Naive thymus-derived CD4-positive, alpha-beta T cell (primary cell): ENCODE measurements around the gene PLAAT4. TPM values are rescaled to one million over a fixed set of nuclear protein-coding genes. Genes with fewer than 3 reads are reported as not detected.

ENCODE experiments used
- ATAC-seq: fragments of 150-1000 bp; cut with Tn5 transposase; 2 replicates; pipeline ENCODE4 v1.10.0; 2021; ENCODE audit warnings: mild to moderate bottlenecking, moderate library complexity
- CTCF ChIA-PET: fragments of 350-600 bp; sonication (Branson Sonifier 250); formaldehyde crosslinking; loops from one replicate; lab custom pipeline; 2021; ENCODE audit warnings: antibody characterized with exemption; lab: Charles Lee
- POLR2A ChIA-PET: fragments of 350-600 bp; sonication (Branson Sonifier 250); formaldehyde crosslinking; loops from one replicate; lab custom pipeline; 2021; ENCODE audit warnings: antibody characterized with exemption, inconsistent platforms; lab: Charles Lee
- DNase-seq, 9 donors: peaks; one replicate each; pipeline versions ENCODE4 v3.0.0 to v3.0.0-alpha.2; 2020 to 2022; ENCODE audit warnings: mixed read lengths in 1 of 9
- H3K27ac ChIP-seq: one replicate; pipeline ENCODE4 v1.7.0; 2013; ENCODE audit warnings: mild to moderate bottlenecking, low read depth, low read length, moderate library complexity
- H3K27me3 ChIP-seq, 2 donors: one replicate each; pipeline ENCODE4 v1.7.0; 2013; ENCODE audit warnings: low read length in 2 of 2, mild to moderate bottlenecking in 2 of 2, moderate library complexity in 2 of 2; ENCODE audit not compliant: control insufficient read depth in 2 of 2, insufficient read depth in 2 of 2
- H3K36me3 ChIP-seq, 3 experiments: 1 replicate in 2 of 3; 2 replicates in 1 of 3; pipeline ENCODE4 v1.7.0; 2013; ENCODE audit warnings: low read length in 3 of 3, mild to moderate bottlenecking in 3 of 3, moderate library complexity in 1 of 3; ENCODE audit not compliant: insufficient read depth in 3 of 3, control insufficient read depth in 2 of 3
- H3K4me1 ChIP-seq, 2 donors: one replicate each; pipeline ENCODE4 v1.7.0; 2013; ENCODE audit warnings: low read length in 2 of 2, mild to moderate bottlenecking in 2 of 2, moderate library complexity in 1 of 2; ENCODE audit not compliant: control insufficient read depth in 2 of 2, insufficient read depth in 2 of 2
- H3K4me3 ChIP-seq: 2 replicates; pipeline ENCODE4 v1.7.0; 2013; ENCODE audit warnings: mild to moderate bottlenecking, low read length
- H3K9me3 ChIP-seq, 3 experiments: 1 replicate in 2 of 3; 2 replicates in 1 of 3; pipeline ENCODE4 v1.7.0; 2013; ENCODE audit warnings: low read length in 3 of 3; ENCODE audit not compliant: control insufficient read depth in 2 of 3
- H3K27ac Mint-ChIP-seq, 9 donors: one replicate each; pipeline ENCODE4 v1.8.0; 2020 to 2022; ENCODE audit warnings: mixed read lengths in 9 of 9, mild to moderate bottlenecking in 8 of 9, moderate library complexity in 5 of 9, inconsistent platforms in 2 of 9
- H3K27me3 Mint-ChIP-seq, 5 donors: one replicate each; pipeline ENCODE4 v1.8.0; 2021 to 2022; ENCODE audit warnings: mixed read lengths in 5 of 5, mild to moderate bottlenecking in 1 of 5
- H3K36me3 Mint-ChIP-seq, 5 donors: one replicate each; pipeline ENCODE4 v1.8.0; 2020 to 2022; ENCODE audit warnings: mixed read lengths in 5 of 5, mild to moderate bottlenecking in 3 of 5, inconsistent platforms in 1 of 5
- H3K4me1 Mint-ChIP-seq, 7 donors: one replicate each; pipeline ENCODE4 v1.8.0; 2020 to 2022; ENCODE audit warnings: mixed read lengths in 7 of 7, mild to moderate bottlenecking in 3 of 7, inconsistent platforms in 1 of 7
- H3K4me3 Mint-ChIP-seq, 10 donors: one replicate each; pipeline ENCODE4 v1.8.0; 2020 to 2022; ENCODE audit warnings: mild to moderate bottlenecking in 10 of 10, mixed read lengths in 10 of 10, moderate library complexity in 6 of 10, inconsistent platforms in 2 of 10
- H3K9me3 Mint-ChIP-seq, 11 donors: one replicate each; pipeline ENCODE4 v1.8.0; 2020 to 2022; ENCODE audit warnings: mixed read lengths in 11 of 11, mild to moderate bottlenecking in 4 of 11, inconsistent platforms in 1 of 11, moderate library complexity in 1 of 11
- intact Hi-C, 2 donors: fragments of 100-400 bp; cut with micrococcal nuclease; formaldehyde crosslinking; loops; one replicate each; pipeline ENCODE4 v1.15.1; 2023
- polyA plus RNA-seq, 2 donors: library from polyadenylated mRNA; unstranded; fragments of 300-500 nt; fragmentation: Illumina TruSeq; gene quantifications; one replicate each; pipeline ENCODE4 v1.2.3, GENCODE V29; 2021
- total RNA-seq, 6 experiments: library from RNA in 5 of 6; stranded (reverse) in 5 of 6; gene quantifications; 1 replicate in 5 of 6; 2 replicates in 1 of 6; pipeline ENCODE4 v1.2.3 and lab custom pipeline; 2021 to 2026

PLAAT4 gene
- total and polyA plus RNA-seq, 7 experiments from 2014 or later, result 96.2 to 468 (median 132) TPM

GRCh38 chr11:63563201-63564055 is 26.8 kb downstream of the PLAAT4 start, which contains the start of gene PLAAT2:
PLAAT2 (minus strand) TSS chr11:63563379; CDS start chr11:63563324, 55 bp downstream.
- Histone ChIP-seq H3K27me3 (no peaks in the 10 kb centered on the region), H3K4me1 (peaks cover 35 to 46% of the 10 kb centered on the region in 2 donors), H3K4me3 (no peak within 1 kb of the TSS), H3K36me3 (no peaks in the 10 kb centered on the region), H3K9me3 (no peaks in the 10 kb centered on the region), H3K27ac (no peak within 1 kb of the TSS)
- Mint-ChIP-seq H3K27me3 (no peaks in the 10 kb centered on the region), H3K4me1 (peaks cover 41 to 75% (median 63%) of the 10 kb centered on the region in 7 donors), H3K36me3 (no peaks in the 10 kb centered on the region), H3K4me3 (peak within 1 kb of the TSS in 7 of 10 donors; percentile 12 to 54 (median 21)), H3K27ac (peak within 1 kb of the TSS in 8 of 9 donors; percentile 14 to 80 (median 44)), H3K9me3 (no peaks in the 10 kb centered on the region)
- intact Hi-C loops, result loop anchor here in 1 of 2 donors (1.0 to 10.0 kb wide), 3 partner anchors 9 to 111 kb away; partner anchors contain the start of gene ATL3
- DNase-seq, result no peak
- CTCF ChIA-PET, result interaction anchor here (0.7 to 1.6 kb wide), 3 partner anchors 10 to 84 kb away, joined by 3 to 7 read pairs (median 3); no protein-coding TSS in a partner anchor
- POLR2A ChIA-PET, result interaction anchor here (1.1 to 1.3 kb wide), 3 partner anchors 7 to 27 kb away, joined by 3 to 6 read pairs (median 4); partner anchors contain the start of gene PLAAT4
- ATAC-seq, result no peak

GRCh38 chr11:63564056-63564774 is 27.6 kb downstream of the PLAAT4 start:
- Histone ChIP-seq H3K4me3 (no peak overlapping the region), H3K9me3 (no peaks in the 10 kb centered on the region), H3K36me3 (no peaks in the 10 kb centered on the region), H3K4me1 (peaks cover 35 to 46% of the 10 kb centered on the region in 2 donors), H3K27me3 (no peaks in the 10 kb centered on the region), H3K27ac (no peak overlapping the region)
- Mint-ChIP-seq H3K4me3 (peak overlapping the region in 5 of 10 donors; percentile 12 to 60 (median 22)), H3K4me1 (peaks cover 38 to 72% (median 66%) of the 10 kb centered on the region in 7 donors), H3K36me3 (no peaks in the 10 kb centered on the region), H3K27ac (peak overlapping the region in 5 of 9 donors; percentile 29 to 82 (median 68)), H3K9me3 (no peaks in the 10 kb centered on the region), H3K27me3 (no peaks in the 10 kb centered on the region)
- no peak for ATAC-seq
- DNase-seq, result peak in 1 of 9 donors; percentile 38
- CTCF ChIA-PET, result interaction anchor here (0.6 to 1.6 kb wide), 3 partner anchors 9 to 174 kb away, joined by 3 to 7 read pairs (median 4); no protein-coding TSS in a partner anchor
- POLR2A ChIA-PET, result interaction anchor here (0.6 to 1.3 kb wide), 3 partner anchors 8 to 1310 kb away, joined by 3 to 4 read pairs (median 3); partner anchors contain the start of gene PLAAT4
- intact Hi-C loops, result loop anchor here in 1 of 2 donors (1.0 to 10.0 kb wide), 3 partner anchors 10 to 111 kb away; partner anchors contain the start of gene ATL3

GRCh38 chr11:63564784-63565350 is 28.3 kb downstream of the PLAAT4 start:
- H3K4me1 ChIP-seq, result peaks cover 35 to 46% of the 10 kb centered on the region in 2 donors
- peaks cover 36 to 70% (median 61%) of the 10 kb centered on the region in 7 donors for H3K4me1 Mint-ChIP-seq
- POLR2A ChIA-PET, result interaction anchor here (0.6 to 1.4 kb wide), 3 partner anchors 9 to 1309 kb away, joined by 3 read pairs; no protein-coding TSS in a partner anchor

GRCh38 chr11:63567044-63567840 is 30.6 kb downstream of the PLAAT4 start:
- H3K27ac Mint-ChIP-seq, result peak overlapping the region; percentile 56 to 94 (median 86)
- peaks cover 0 to 19% (median 0%) of the 10 kb centered on the region in 5 donors for H3K27me3 Mint-ChIP-seq
- H3K4me1 Mint-ChIP-seq, result peaks cover 26 to 55% (median 47%) of the 10 kb centered on the region in 7 donors
- Histone ChIP-seq H3K36me3 (no peaks in the 10 kb centered on the region), H3K27ac (peak overlapping the region; percentile 44), H3K4me1 (peaks cover 22 to 25% of the 10 kb centered on the region in 2 donors), H3K4me3 (no peak overlapping the region), H3K27me3 (no peaks in the 10 kb centered on the region), H3K9me3 (no peaks in the 10 kb centered on the region)
- ATAC-seq (peak; percentile 88), DNase-seq (peak in 8 of 9 donors; percentile 31 to 84 (median 62))
- intact Hi-C loops, result loop anchor here in 1 of 2 donors (1.0 to 10.0 kb wide), 6 partner anchors 14 to 108 kb away; partner anchors contain the start of genes ATL3, PLAAT3 and PLAAT4
- ChIA-PET CTCF (interaction anchor here (0.6 to 1.2 kb wide), 2 partner anchors 13 to 16 kb away, joined by 3 read pairs; no protein-coding TSS in a partner anchor), POLR2A (interaction anchor here (0.7 to 1.5 kb wide), 6 partner anchors 8 to 35 kb away, joined by 3 to 5 read pairs (median 4); no protein-coding TSS in a partner anchor)
- H3K9me3 Mint-ChIP-seq, result no peaks in the 10 kb centered on the region
- no peaks in the 10 kb centered on the region for H3K36me3 Mint-ChIP-seq
- H3K4me3 Mint-ChIP-seq, result peak overlapping the region in 9 of 10 donors; percentile 7 to 62 (median 42)

More at GRCh38 chr11:63564784-63565350, 28.3 kb downstream of the PLAAT4 start:
- Mint-ChIP-seq H3K36me3 (no peaks in the 10 kb centered on the region), H3K4me3 (peak overlapping the region in 5 of 10 donors; percentile 5 to 60 (median 15)), H3K27me3 (no peaks in the 10 kb centered on the region), H3K9me3 (no peaks in the 10 kb centered on the region), H3K27ac (peak overlapping the region in 6 of 9 donors; percentile 8 to 82 (median 60))
- ATAC-seq (no peak), DNase-seq (no peak)
- H3K27me3 ChIP-seq, result no peaks in the 10 kb centered on the region
- H3K9me3 ChIP-seq, result no peaks in the 10 kb centered on the region
- no peaks in the 10 kb centered on the region for H3K36me3 ChIP-seq
- H3K27ac ChIP-seq, result no peak overlapping the region
- CTCF ChIA-PET, result interaction anchor here (0.6 to 1.6 kb wide), 3 partner anchors 8 to 174 kb away, joined by 3 to 7 read pairs (median 4); no protein-coding TSS in a partner anchor
- intact Hi-C loops, result loop anchor here in 1 of 2 donors (1.0 to 10.0 kb wide), 5 partner anchors 9 to 110 kb away; partner anchors contain the start of genes ATL3 and PLAAT3
- no peak overlapping the region for H3K4me3 ChIP-seq

- no peaks in the 10 kb centered on the region for H3K36me3 ChIP-seq
- Mint-ChIP-seq H3K4me3 (no peak overlapping the region), H3K27me3 (peaks cover 0 to 19% (median 0%) of the 10 kb centered on the region in 5 donors), H3K4me1 (peaks cover 30 to 51% (median 48%) of the 10 kb centered on the region in 7 donors), H3K36me3 (peaks cover 0 to 2% (median 0%) of the 10 kb centered on the region in 5 donors), H3K27ac (peak overlapping the region in 2 of 9 donors; percentile 5 to 22), H3K9me3 (no peaks in the 10 kb centered on the region)
- H3K9me3 ChIP-seq, result no peaks in the 10 kb centered on the region
- ChIA-PET CTCF (no interaction called here), POLR2A (no interaction called here)
- peaks cover 23 to 27% of the 10 kb centered on the region in 2 donors for H3K4me1 ChIP-seq
- H3K4me3 ChIP-seq, result no peak overlapping the region
- intact Hi-C loops, result loop anchor here in 1 of 2 donors (5.0 to 10.0 kb wide), 3 partner anchors 43 to 105 kb away; partner anchors contain the start of genes ATL3 and PLAAT3
- DNase-seq (no peak), ATAC-seq (no peak)
- no peak overlapping the region for H3K27ac ChIP-seq
- H3K27me3 ChIP-seq, result no peaks in the 10 kb centered on the region
These were observed 33.0 kb downstream of the PLAAT4 start for GRCh38 chr11:63569570-63569969.
